Posterior vena cava (tissue), 2 donors: ENCODE results near the gene OR10H3. TPM values are rescaled to one million over a fixed set of nuclear protein-coding genes. Genes with fewer than 3 reads are reported as not detected.
"Not testable (repeated sequence)": the region's sequence is repeated elsewhere in the genome, so short reads cannot be mapped to it uniquely, and the experiment has no call there.

Experiments used
- DNase-seq: peaks from one replicate; pipeline ENCODE4 v3.0.0-alpha.2; 2020; ENCODE audit warnings: low spot score
- intact Hi-C, 2 donors: fragments of 100-400 bp; cut with DNase I; formaldehyde crosslinking; loops; one replicate each; pipeline versions ENCODE4 v1.14.1 to v1.14.2; 2022 to 2023
- total RNA-seq, 2 donors: library from RNA; stranded (reverse); fragmentation: NEBNext Ultra II Directional; extraction: Animal tissue kit (Norgen Biotek cat#: 25700); gene quantifications; one replicate each; pipeline ENCODE4 v1.2.1, GENCODE V29; 2021
- donor health status: DM: yes; HTN: yes; CAD: no.
- donor health status: DM: yes; HTN: yes; CAD: no.

The OR10H3 gene
- total RNA-seq, 2 donors from 2014 or later, result not detected

DNA sequence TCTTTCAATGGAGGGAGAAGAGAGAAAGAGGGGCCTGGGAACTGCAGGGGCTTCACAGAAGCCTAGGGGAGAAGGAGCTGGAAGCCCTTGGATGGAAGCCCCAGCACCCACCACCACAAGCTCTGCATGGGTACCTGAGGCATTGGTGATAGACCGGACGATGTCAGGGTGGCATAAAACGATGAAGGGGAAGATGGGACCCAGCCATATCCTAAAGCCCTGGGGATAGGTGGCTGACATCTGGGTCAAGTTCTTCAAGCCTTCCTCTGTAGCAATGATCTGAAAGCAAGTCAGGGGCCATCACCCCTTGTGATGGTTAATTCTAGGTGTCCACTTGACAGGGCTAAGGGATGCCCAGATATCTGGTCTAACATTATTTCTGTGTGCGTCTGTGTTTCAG, 38.5 kb downstream of the OR10H3 start:
- DNase-seq, result no peak
- intact Hi-C loops, result no loop called here

DNA sequence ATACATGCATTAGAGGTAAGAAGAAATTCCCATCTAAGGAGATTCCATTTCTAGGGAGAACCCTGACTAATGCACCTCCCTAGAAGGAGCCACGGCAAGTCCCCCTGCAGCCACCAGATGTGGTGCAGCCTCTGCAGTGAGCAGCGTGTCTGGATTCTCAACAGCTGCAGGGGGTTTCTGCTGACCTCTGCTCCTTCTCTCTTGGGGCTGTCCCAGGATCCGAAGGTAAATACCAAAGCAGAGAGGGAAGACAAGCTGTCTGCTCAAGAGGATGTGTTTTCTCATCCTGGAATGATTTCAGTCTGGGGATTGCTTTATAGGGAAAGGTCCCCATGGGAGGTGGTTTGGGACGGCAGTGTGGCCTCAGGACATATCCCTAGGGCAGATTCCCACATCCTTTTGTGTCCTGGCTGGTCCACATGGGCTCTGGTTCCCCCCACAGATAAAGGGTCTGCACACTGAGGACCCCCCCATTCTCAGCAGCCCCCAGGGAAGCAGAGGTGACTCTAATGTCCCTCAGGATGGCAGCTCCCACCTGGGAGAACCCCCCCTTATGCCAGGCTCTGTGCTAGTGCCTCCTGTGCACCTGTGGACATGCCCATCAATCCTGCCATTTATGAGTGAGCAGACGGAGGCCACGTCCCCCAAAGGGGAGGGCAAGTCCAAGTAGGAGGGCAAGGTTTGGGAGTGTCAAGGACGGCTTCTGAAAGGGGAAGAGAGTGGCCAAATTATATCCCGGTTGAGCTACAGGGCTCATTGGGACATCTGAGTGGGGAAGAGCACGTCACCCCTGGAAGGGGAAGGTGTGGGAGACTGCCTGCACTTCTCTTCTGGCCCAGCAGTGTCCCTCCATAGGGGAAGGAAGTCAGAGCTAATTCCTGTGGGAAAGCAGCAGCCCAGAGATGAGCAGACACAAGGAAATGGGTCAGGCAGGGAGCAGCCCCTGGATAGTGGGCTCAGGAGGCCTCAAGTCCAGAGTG, 39.5 kb downstream of the OR10H3 start:
- intact Hi-C loops, result no loop called here
- DNase-seq, result no peak

DNA sequence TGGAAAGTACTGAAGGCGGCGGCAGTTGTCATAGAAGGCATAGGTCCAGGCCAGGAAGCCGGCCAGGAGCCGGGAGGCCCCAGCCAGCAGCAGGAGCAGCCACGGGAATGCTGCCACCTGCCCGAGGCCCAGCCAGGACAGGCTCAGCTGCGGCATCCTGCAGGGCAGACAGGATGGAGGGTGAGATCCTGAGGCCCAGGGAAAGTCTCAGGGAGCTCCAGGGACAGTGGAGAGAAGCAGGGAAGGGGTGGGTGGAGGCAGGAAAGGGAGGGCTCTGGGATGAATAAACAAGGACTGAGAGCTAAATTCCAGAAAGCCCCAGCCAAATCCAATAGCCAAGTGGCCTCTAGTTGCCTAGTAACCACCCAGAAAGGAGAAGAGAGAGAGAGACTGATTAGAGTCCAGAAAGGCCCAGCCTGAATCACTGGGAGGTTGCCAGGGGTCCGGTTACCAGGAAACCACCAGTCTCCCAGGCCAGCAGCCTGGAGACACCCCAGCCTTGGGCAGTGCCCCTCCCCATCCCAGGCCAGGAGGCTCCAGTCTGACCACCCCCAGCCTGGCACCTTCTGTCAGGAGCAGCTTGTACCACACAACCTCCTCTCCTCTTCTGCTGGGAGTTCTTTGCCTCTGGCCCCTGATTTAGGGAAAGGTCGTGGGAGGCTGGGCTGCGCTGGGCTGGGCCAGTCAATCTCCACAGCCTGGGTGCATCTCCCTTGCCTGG, 42.1 kb downstream of the OR10H3 start:
- peak; percentile 88 for DNase-seq
- intact Hi-C loops, result no loop called here

DNA sequence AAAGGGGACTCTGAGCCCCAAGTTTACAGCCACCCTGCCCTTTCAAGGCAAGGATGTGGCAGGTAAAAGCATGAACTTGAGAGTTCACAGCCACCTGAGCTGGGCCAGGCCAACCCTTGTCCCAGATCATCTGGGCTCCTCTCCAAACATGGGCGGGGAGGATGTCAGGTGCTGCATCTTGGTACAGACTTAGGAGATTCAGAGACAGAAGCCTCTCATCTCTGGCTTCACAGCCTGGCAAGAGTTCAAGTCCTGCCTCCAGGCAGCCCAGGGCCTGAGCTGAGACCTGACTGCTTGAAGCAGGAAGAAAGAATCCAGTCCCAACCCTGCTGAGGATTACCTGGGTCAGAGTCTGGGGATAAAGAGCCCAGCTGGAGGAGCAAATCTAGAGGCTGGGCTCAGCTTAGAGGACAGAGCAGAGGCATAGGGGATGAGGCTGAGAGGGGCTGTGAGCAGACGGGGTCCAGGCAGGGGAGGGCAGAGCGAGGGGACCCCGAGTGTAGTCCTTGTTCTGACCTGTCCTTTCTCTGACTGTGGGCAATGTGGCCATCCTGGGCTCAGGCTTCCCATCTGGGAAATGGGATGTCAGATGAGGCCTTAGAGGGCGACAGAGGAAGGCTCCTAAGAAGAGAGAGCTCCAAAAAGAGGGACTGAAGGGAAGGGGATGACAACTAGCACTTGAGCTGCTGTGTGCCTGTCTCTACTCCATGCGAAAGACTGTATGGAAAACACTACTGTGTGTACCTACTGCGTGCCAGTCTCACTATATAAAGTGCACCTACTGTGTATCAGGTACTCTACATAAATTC, 43.0 kb downstream of the OR10H3 start:
- DNase-seq, result no peak
- intact Hi-C loops, result no loop called here

DNA sequence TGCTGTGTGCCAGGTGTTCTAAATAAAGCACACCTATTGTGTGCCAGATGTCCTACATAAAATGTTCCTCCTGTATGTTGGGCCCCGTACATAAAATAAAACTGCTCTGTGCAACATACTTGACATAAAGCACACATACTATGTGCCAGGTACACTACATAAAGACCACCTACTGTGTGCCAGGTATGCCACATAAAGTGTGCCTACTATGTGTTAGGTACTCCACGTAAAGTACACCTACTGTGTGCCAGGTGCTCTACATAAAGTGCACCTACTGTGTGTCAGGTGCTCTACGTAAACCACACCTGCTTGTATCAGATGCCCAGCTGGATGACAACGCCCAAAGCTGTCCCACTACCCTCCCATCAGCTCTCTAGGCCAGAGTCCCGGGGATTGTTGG, 43.9 kb downstream of the OR10H3 start:
- no peak for DNase-seq
- intact Hi-C loops, result no loop called here

DNA sequence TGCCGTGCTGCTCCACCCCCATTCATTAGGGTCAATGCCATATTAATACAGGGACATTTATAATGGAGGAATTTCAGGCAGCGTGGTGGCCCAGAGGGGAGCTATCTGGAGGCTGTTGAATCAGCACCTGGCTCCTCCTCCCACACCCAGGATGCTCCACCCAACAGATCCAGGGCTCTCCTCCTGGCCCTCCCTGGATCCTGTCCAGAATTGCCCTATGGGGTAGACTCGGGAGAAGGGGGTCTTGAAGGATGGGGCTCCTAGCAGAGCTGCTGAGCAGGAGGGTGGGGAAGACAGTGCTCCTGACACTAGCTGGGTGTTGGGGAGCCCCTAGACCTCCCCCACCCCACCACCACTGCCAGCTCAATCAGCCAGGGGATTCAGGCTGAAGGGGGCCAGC, 44.4 kb downstream of the OR10H3 start:
- intact Hi-C loops, result no loop called here
- DNase-seq, result no peak

DNA sequence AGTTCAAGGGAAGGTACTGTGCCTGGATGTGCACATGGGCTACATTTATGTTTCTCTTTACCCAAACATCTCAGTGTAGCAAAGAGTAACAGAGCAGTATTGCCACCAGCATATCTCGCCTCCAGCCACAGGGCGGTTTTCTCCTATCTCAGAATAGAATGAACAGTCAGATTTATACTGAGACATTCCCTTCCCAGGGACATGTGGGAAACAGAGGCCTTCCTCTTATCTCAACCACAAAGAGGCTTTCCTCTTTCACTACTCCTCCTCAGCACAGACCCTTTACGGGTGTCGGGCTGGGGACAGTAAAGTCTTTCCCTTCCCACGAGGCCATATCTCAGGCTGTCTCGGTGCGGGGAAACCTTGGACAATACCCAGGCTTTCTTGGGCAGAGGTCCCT, 45.1 kb downstream of the OR10H3 start:
- intact Hi-C loops, DNase-seq: not testable (repeated sequence)

DNA sequence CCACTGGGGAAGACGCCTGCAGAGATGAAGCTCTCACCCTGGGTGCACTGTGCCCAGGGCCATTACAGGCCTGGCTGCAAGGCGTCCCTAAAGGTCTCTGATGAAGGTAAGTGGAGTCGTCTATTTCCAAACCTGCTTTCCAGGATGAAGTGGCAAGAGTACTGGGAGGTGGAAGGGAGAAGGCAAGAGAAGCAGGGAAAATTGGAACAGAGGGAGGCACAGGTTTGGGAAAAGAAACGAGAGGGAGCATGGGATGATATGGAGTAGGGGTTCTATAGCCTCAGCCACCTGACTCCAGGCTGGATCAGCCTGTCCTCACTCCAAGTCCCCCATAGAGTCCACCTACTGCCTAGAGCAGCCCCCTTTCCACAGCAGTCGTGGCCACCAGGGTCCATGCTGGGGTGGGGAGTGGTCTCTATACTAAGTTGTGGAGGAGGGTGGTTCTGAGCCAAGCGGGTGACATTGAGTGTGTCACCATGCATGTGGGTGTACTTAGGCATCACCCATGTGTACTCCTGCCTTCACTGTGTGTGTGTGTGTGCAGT, 49.9 kb downstream of the OR10H3 start, which contains the start of gene OR10H5:
OR10H5 (plus strand) TSS at position 51 of the 545 bp plus-strand sequence. CDS start 6,388 bp downstream, outside the sequence.
- DNase-seq, result no peak
- intact Hi-C loops, result no loop called here

DNA sequence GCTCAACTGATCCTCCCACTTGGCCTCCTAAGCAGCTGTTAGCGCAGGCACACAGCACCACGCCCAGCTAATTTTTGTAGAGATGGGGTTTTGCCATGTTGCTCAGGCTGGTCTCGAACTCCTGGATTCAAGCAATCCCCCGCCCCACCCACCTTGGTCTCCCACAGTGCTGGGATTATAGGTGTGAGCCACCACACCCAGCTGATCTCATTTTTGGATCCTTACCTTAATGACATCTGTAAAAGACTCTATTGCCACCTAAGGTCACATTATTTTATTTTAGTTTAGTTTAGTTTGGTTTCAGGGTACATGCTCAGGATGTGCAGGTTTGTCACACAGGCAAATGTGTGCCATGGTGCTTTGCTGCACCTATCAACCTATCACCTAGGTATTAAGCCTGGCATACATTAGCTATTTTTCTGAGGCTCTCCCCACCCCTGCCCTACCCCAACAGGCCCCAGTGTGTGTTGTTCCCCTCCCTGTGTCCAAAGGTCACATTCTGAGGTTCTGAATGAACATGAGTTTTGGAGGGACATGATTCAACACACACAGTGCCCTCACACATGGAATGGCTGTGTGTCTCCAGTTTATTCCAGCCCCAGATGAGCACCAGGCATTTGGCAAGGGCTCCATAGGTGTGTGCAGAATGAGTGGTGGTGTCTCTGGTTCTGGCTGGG, 50.9 kb downstream of the OR10H3 start:
- intact Hi-C loops, result no loop called here
- DNase-seq, result no peak

DNA sequence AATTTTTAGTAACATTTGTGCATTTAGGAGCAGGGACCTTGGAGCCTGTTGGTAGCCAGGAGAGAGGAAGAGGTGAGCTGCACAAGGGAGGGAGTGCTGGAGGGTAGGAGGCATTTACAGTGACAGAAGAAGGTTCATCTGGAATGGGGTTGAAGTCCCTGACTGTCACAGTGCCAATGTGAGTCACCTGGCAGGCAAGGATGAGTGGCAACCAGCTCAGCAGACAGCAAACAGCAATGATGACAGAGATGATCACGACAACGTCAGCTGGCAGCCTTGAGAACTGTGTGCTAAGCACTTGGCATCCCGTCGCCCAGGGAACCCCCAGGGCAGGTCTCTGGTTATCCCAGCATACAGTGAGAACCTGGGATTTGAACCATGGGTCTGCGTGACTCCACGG, 52.3 kb downstream of the OR10H3 start:
- intact Hi-C loops, result no loop called here
- no peak for DNase-seq

Other genes starting within 250 kb of the OR10H3 start
- gene CYP4F22, start 229.5 kb upstream of the OR10H3 start, total RNA-seq, result not detected
- gene CYP4F8, start 122.8 kb upstream of the OR10H3 start, total RNA-seq, result not detected
- under 1 TPM; 0.29 to 0.79 TPM for gene CYP4F3, start 97.1 kb upstream of the OR10H3 start, total RNA-seq
- gene CYP4F12, start 64.9 kb upstream of the OR10H3 start, total RNA-seq, result 1 to 10 TPM; 2.6 to 7.6 TPM
- gene OR10H2, start 10.0 kb upstream of the OR10H3 start, total RNA-seq, result not detected
- gene OR10H5, start 49.7 kb downstream of the OR10H3 start, total RNA-seq, result not detected
- under 1 TPM; 0.05 to 0.09 TPM for gene OR10H1, start 77.7 kb downstream of the OR10H3 start, total RNA-seq
- not detected for gene CYP4F2, start 160.1 kb downstream of the OR10H3 start, total RNA-seq
- under 1 TPM in 1 of 2 donors, not detected in 1; 0.14 TPM for gene CYP4F11, start 196.5 kb downstream of the OR10H3 start, total RNA-seq
- not detected for gene OR10H4, start 211.0 kb downstream of the OR10H3 start, total RNA-seq